ENCODE measurements around the gene SEMA3A. TPM values are rescaled to one million over a fixed set of nuclear protein-coding genes. Genes with fewer than 3 reads are reported as not detected.

Gene SEMA3A
- total RNA-seq, 2 experiments from 2014 or later, result 0.50 to 0.60 TPM

DNA sequence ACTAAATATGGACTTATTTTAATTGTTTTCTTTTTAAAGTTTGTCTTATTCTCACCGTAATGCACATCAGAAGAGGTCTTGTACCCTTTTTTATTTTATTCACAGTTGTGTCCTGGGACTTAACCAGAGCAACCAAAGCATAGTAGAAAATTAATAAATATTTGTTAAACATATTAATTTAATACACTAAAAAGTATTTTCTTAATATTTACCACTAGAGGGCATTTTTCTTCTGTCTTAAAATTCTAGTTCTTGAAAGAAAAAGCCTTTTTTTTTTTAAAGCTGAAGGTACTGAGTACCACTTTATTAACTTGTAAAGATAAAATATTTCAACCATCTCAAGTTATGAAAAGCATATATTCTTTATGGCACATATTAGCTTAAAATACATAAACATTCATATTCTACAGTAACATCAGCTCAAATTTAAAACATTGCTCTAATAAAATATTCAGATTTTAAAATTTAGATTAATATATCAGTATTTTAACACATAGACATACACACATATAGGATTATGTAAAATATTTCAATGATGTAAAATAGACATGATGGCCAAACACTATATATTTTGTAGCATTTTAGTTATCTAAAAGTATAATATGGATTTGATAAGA, 260.4 kb downstream of the SEMA3A start:
- intact Hi-C loops (cut with DNase I, micrococcal nuclease), result loop anchor here in 1 of 2 experiments (10.0 kb wide), 1 partner anchor 1621 kb away; no protein-coding TSS in a partner anchor
- peaks cover 3% of the 10 kb centered on the region for H3K27me3 Mint-ChIP-seq
- no peak for ATAC-seq (ENCODE audit: poor library complexity)

GRCh38 chr7:83931968-83932367, 262.6 kb downstream of the SEMA3A start:
- POLR2A ChIA-PET, result no interaction called here
- Histone ChIP-seq H3K4me1 (ENCODE audit: insufficient read depth, low read length) (no peaks in the 10 kb centered on the region), H3K27ac (ENCODE audit: low read depth in 1 of 2, low read length in 2 of 2) (no peak overlapping the region), H3K9me3 (ENCODE audit: control insufficient read depth in 1 of 2, insufficient read depth in 1 of 2, low read length in 2 of 2) (peaks cover 0 to 3% of the 10 kb centered on the region in 2 experiments), H3K4me3 (ENCODE audit: low read length) (no peak overlapping the region), H3K27me3 (ENCODE audit: control insufficient read depth in 1 of 2, insufficient read depth in 2 of 2, low read length in 2 of 2) (no peaks in the 10 kb centered on the region), H3K36me3 (ENCODE audit: insufficient read depth, low read length) (no peaks in the 10 kb centered on the region)
- intact Hi-C loops (cut with DNase I, micrococcal nuclease), result loop anchor here in 1 of 2 experiments (10.0 kb wide), 1 partner anchor 1623 kb away; no protein-coding TSS in a partner anchor
- CTCF ChIA-PET, result no interaction called here
- H3K36me3 Mint-ChIP-seq (ENCODE audit: low read depth), result no peaks in the 10 kb centered on the region
- H3K9me3 Mint-ChIP-seq, result no peaks in the 10 kb centered on the region
- TF ChIP-seq CTCF (IDR thresholded peaks at IDR 0.05), result no peak
- DNase-seq (no peak), ATAC-seq (ENCODE audit: poor library complexity) (no peak)
- H3K27me3 Mint-ChIP-seq, result peaks cover 3% of the 10 kb centered on the region
- H3K4me1 Mint-ChIP-seq (ENCODE audit: low read depth), result no peaks in the 10 kb centered on the region
- no peak overlapping the region for H3K27ac Mint-ChIP-seq
- no peak overlapping the region for H3K4me3 Mint-ChIP-seq

More for the DNA sequence above, 260.4 kb downstream of the SEMA3A start:
- CTCF ChIA-PET, result no interaction called here
- Mint-ChIP-seq H3K4me1 (ENCODE audit: low read depth) (no peaks in the 10 kb centered on the region), H3K9me3 (no peaks in the 10 kb centered on the region), H3K27ac (no peak overlapping the region), H3K4me3 (no peak overlapping the region), H3K36me3 (ENCODE audit: low read depth) (no peaks in the 10 kb centered on the region)
- H3K4me1 ChIP-seq (ENCODE audit: insufficient read depth, low read length), result no peaks in the 10 kb centered on the region
- DNase-seq, result no peak
- H3K4me3 ChIP-seq (ENCODE audit: low read length), result no peak overlapping the region
- peaks cover 0 to 6% of the 10 kb centered on the region in 2 experiments for H3K9me3 ChIP-seq (ENCODE audit: control insufficient read depth in 1 of 2, insufficient read depth in 1 of 2, low read length in 2 of 2)
- POLR2A ChIA-PET, result no interaction called here
- H3K27me3 ChIP-seq (ENCODE audit: control insufficient read depth in 1 of 2, insufficient read depth in 2 of 2, low read length in 2 of 2), result no peaks in the 10 kb centered on the region
- H3K27ac ChIP-seq (ENCODE audit: low read depth in 1 of 2, low read length in 2 of 2), result no peak overlapping the region
- TF ChIP-seq CTCF (IDR thresholded peaks at IDR 0.05), result no peak
- no peaks in the 10 kb centered on the region for H3K36me3 ChIP-seq (ENCODE audit: insufficient read depth, low read length)

DNA sequence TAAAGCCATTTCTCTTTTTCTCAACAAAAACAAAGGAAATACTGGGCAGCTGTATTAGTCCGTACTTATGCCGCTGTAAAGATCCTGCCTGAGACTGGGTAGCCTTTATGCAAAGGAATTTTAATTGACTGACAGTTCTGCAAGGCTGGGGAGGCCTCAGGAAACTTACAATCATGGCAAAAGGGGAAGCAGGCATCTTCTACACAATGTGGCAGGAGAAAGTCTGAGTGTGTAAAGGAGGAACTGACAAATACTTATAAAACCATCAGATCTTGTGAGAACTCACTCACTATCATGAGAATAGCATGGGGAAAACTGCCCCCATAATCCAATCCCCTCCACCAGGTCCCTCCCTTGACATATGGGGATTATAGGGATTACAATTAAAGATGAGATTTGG, 264.3 kb downstream of the SEMA3A start:
- no peaks in the 10 kb centered on the region for H3K27me3 Mint-ChIP-seq
- no peaks in the 10 kb centered on the region for H3K27me3 ChIP-seq (ENCODE audit: control insufficient read depth in 1 of 2, insufficient read depth in 2 of 2, low read length in 2 of 2)
- TF ChIP-seq CTCF (IDR thresholded peaks at IDR 0.05), result no peak
- intact Hi-C loops (cut with DNase I, micrococcal nuclease), result loop anchor here in 1 of 2 experiments (10.0 kb wide), 1 partner anchor 1625 kb away; no protein-coding TSS in a partner anchor
- no peak for DNase-seq
- no peak overlapping the region for H3K27ac ChIP-seq (ENCODE audit: low read depth in 1 of 2, low read length in 2 of 2)
- no peaks in the 10 kb centered on the region for H3K36me3 Mint-ChIP-seq (ENCODE audit: low read depth)
- H3K4me3 Mint-ChIP-seq, result no peak overlapping the region
- H3K4me3 ChIP-seq (ENCODE audit: low read length), result no peak overlapping the region
- H3K36me3 ChIP-seq (ENCODE audit: insufficient read depth, low read length), result no peaks in the 10 kb centered on the region
- no peaks in the 10 kb centered on the region for H3K9me3 Mint-ChIP-seq
- H3K27ac Mint-ChIP-seq, result no peak overlapping the region
- H3K9me3 ChIP-seq (ENCODE audit: control insufficient read depth in 1 of 2, insufficient read depth in 1 of 2, low read length in 2 of 2), result no peaks in the 10 kb centered on the region
- H3K4me1 ChIP-seq (ENCODE audit: insufficient read depth, low read length), result no peaks in the 10 kb centered on the region
- no peaks in the 10 kb centered on the region for H3K4me1 Mint-ChIP-seq (ENCODE audit: low read depth)
- POLR2A ChIA-PET, result no interaction called here
- CTCF ChIA-PET, result no interaction called here
- ATAC-seq (ENCODE audit: poor library complexity), result no peak

All from CD4-positive, alpha-beta T cell (primary cell).